GM19467 (cell line): Measurements from ENCODE around the gene LANCL2.

Source experiments
- ATAC-seq: cut with Tn5 transposase; IDR thresholded peaks from one replicate; pipeline ENCODE4 v1.9.1; 2021; ENCODE audit warnings: mild to moderate bottlenecking, moderate library complexity; ENCODE audit not compliant: unreplicated experiment

Gene LANCL2

DNA sequence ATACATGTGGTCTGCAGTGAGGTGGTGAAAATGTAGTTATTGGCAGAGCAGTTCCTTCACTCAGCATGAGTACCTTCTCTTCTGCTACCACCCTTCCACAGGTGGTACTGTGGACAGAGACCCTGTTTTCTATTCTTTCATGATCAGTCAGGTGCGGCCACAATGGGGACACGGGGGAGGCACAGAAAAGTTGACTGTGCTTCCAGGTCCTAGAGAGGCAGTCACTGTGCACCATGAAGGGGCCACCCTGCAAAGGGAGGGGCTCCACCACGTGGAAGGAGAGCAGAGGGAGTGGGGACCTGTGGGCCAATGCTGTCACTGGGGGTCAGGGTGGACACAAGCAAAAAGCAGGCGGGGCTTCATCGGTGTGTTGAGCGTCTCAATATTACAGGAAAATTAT, 3.6 kb upstream of the LANCL2 start:
- no peak for ATAC-seq

DNA sequence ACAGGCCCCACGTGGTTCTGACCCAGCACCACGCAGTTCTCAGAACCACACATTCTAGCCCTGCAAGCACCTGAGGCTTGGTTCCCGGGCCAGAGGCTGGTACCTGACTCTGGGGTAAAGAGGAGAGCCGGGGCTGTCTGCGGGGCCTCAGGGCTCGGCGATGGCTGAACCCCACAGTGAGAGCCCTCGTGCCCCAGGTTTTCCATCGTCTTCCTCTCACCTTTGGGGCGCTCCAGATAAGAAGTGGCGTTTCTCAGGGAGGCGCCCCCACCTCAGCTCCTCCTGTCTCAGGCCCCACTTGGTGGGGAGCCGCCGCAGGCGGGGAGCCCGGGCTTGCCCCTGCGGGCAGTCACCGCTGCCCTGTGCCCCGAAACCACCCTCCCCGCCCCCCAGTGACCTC, 2.2 kb upstream of the LANCL2 start:
- no peak for ATAC-seq

DNA sequence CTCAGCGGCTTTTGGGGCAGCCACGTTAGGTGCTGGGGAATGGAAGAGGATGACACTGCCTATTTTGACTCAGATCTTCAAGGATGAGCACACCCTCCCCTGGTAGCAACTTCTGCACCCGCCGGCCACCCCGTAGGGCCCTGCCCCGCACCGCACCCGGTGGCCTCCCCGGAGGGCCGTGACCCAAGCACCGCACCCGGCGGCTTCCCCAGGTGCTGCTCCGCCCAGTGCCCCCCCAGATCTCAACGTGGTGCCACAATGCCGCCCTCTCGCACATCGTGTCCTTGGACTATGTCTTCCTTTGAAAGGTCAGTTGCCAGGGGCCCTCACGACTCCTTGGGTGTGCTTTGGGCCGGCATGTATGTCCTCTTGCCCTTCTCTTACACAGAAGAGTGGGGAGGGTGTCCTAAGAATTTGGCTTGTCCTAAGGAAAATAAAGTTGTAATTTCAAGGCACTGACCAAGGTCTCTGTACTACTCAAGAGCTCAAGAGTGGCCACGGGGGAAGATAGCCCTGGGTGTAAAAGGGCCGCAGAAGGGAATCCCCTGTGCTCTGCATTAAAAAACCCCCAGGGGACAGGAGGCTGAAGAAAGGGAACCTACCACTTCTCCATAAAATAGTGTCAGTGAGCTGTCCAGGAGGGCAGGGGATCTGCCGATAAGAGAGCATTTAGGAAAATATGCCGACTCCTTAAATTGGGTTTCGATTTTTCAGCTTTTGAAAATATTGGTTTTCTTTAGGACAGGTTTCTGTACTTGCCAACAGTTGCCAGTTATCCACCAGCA, 1.6 kb upstream of the LANCL2 start:
- no peak for ATAC-seq

DNA sequence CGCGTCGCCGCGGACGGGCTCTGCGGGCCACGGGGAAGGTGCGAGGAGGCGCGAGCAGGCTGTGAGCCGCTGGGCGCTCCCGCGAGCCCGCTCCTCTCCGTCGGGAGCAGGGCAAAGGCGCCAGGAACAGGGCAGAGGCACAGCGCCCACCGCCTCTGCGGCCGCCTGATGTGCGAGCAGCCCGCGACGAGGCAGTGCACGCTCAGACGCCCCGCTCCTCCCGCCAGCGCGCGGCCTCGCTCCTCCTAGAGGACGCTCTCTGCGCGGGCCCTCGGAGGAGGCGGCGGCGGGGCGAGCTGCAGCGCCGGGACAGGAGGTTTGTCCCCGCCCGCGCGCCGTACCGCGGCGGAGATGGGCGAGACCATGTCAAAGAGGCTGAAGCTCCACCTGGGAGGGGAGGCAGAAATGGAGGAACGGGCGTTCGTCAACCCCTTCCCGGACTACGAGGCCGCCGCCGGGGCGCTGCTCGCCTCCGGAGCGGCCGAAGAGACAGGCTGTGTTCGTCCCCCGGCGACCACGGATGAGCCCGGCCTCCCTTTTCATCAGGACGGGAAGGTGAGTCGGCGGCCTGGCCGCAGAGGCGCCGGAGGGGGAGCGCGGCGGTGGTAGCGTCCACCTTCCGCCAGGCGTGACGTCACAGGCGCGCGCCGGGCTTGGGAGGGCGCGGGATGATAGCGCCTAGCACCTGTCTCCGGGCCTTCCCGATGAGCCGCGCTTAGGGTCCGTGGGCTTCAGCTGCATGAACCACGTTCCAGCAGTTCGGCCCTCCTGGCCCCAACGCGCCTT, 731 bp downstream of the LANCL2 start:
- peak; percentile 85 for ATAC-seq

DNA sequence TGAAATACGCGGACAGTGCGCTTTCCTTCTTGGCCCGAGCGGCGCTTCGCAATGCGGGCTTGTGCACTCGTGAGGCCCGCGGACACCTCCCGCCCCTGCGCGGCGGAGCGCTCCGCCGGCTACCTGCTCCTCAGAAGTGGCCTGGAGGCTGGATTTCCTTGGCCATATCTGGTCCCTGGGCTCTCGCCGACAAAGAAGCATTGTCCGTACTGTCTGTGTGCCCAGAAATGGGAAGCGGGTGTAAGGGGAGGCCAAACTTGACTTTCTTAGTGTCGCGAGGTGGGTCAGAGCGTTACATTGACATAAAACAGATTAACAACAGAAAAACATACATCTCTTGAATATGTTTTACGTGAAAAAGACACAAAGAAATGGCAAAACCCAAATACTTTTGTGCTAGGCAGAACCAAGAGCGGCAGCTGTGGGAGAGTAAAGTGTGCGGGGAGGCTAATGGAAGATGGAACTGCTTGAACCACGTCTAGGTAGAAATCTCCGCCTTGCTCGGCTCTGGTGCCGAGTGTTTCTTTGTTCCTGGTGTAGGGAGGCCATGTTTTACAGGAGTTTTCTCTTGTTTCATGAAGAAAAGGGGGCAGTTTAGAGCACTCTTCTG, 1.4 kb downstream of the LANCL2 start:
- ATAC-seq = peak; percentile 6

DNA sequence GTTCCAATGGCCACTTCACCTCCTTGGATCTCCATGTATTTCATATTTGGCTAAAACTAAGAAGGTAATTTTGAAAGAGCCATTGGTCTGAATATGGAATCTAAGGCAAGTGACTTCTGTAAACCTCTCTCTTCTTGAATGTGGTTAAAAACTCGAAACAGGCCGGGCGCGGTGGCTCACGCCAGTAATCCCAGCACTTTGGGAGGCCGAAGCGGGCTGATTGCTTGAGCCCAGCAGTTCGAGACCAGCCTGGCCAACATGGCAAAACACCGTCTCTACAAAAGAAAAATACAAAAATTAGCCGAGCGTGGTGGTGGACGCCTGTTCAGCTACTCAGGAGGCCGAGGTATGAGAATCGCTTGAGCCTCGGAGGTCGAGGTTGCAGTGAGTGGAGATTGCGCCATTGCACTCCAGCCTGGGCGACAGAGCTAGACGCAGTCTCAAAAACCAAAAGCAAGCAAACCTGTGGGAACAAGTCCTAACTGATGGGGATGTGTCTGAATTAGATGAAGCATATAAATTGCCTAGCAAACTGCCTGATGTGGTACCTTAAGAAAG, 2.2 kb downstream of the LANCL2 start:
- ATAC-seq = no peak

DNA sequence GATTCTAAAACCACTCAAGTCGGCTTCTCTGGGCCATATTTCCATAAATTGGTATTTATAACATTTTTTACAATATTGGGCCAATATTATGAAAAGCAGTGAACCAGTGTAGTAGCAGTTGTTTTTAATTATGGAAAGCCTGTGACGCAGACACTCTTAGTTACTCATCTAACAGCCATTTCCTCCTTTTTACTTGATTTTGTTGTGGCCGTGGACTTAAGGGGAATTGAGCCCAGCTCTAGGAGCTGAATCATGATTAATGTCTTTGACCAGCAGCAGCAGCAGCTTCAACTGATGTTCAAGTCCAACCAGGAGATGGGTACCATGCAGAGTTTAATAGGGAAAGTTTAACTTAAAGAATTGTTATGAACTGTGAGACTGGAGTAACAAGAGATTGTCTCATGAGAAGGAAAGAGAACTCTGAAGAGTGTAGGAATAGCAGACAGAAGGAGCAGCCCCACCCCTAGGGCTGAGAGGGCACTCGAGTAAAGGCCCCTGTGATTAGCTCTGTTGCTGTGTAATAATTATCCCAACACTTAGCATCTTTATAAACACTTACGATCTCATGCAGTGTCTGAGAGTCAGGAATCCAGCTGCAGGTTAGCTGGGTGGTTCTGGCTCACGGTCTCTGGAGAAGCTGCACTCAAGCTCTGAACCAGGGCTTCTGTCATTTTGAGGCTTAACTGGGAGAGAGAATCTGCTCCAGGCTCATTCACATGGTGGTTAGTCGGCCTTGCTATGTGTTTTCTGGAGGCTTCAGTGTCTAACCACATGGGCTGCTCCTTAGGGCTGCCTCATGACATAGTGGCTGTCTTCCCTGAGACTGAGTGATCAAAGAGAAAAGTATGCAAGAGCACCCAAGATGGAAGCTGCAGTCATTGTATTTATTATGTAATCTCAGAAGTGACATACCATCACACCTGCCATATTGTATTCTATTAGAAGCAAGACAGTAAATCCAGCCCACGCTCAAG, 4.6 kb downstream of the LANCL2 start:
- ATAC-seq = no peak

DNA sequence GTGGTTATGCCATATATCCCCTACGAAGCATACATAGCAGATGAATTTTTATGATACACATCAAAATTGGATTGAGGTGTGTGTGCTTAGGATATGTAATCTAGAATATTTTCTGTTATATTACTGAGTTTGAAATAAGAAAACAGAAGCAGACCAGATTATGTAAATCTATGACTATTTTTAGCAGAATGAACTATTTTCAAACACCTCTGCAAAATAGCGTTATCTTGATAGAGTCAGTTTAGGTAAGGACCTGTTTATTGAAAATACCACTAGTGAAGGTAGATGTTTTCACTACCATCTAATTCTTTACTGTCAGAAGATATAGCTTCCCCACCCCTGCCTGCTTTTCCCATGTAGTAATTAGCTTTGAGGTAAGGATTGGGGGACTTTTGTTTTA, 9.1 kb downstream of the LANCL2 start:
- ATAC-seq = no peak

DNA sequence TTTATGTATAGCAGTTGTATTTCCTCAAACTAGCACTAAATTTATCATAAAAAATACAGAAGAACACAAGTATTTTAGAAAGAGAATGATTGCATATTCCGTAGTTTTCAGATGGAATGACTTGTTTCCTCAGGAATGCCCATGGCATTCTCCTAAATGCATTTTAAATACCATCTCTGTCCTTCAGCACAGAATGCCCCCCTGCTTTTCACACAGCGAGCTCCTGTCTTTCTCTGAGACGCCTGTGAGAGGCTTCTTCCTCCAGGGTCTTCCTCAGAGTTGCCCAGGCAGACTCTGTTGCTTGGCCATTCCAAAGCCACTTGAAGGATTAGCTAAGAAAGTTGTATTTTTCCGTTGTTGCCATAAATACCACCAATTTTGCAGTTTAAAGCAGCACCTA, 10.1 kb downstream of the LANCL2 start:
- no peak for ATAC-seq

DNA sequence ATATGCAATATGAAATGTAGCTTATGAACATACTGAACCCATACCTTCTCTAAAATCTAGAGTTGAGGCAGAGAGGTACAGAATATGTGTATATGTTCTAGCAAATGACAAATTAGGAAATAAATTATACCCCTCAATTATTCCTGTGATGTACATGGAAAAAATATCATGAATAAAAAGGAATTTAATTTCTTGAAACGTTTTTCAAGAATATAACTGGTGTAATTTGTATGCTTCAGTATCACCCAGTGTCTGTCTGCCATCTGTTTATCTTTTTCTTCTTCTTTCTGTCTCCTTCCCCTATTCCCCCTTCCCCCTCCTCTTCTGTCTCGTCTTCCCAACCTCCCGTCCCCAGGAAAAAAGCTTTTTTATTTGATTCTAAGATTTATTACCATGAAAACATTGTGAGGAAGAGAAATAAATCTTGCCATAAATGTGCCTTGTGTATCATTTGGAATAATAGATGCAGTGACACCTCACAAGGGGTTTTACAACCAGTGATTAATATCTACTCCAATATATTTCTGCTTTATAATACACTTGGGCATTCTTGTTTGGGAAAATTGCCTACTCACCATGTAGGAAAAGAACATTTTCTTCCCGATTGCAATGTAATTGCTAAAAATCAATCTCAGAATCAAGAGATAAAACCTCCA, 12.2 kb downstream of the LANCL2 start:
- no peak for ATAC-seq

DNA sequence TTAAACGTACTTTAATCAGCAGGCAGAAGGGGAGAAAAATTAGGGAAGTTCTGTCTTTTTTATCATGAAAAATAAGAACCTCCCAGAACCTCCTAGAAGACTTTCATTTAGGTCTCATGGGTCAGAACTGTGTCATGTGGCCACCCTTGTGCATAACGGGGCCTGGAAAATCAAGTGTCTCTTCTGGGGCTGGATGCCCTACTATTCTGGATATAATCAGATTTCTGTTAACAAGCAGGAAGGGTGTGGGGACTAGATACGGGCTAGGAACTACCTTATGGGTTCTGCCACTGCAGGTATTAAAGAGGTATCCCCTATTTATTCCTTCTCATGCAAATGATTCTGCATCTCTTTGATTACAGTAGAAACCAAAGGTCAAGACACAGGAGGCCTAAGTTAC, 14.1 kb downstream of the LANCL2 start:
- no peak for ATAC-seq

DNA sequence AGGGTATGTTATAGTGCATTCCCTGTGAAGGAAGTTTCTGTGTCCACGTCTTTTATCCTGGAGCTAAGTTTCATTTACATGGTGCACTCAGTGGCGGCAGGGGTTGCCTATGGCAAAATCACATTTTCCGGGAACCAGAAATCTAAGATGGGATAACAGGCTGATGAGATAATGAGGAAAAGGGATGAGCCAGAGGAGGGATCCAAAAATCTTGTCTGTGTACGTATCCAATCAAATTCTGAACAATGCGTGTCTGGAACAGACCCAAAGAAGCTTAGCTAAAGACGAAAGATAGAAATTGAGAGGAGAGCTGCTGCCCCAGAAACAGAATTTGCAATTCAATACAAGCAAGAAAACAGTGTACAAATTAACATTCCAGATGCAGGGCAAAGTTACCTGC, 16.1 kb downstream of the LANCL2 start:
- ATAC-seq = no peak

DNA sequence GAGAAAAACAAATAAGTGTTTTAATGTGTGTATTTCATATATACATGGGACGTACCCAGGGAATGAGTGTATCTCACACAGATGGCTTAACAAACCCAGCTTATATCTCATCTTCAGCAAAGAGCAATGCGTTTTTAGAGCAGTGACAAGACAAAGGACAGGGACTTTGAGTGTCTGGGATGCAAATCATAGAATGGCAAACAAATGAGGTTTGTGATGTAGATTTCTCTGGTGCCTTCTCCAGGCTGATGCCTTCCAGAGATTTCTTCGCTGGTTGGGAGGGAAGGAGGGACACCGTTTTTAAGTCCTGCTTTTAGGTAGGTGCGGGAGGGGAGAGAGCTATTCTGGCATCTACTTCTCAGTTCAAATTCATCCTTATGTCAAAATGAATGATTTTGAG, 16.6 kb downstream of the LANCL2 start:
- ATAC-seq = no peak

DNA sequence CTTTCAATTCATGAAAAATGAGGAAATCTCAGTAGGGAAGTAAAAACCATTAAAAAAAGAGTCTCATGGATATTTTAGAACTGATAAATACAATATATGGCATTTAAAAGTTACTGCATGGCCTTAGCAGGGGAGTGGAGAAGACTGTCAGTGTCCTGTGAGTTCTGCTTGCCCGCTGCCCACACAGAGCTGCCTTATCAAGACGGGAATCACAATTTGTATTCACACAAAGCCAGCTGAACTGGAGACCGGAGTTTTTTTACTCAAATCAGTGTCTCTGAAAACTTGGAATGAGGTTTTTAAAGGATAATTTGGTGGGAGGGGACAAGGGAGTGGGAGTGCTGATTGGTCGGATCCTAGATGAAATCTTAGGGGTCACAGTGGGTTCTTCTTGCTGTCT, 17.1 kb downstream of the LANCL2 start:
- no peak for ATAC-seq

DNA sequence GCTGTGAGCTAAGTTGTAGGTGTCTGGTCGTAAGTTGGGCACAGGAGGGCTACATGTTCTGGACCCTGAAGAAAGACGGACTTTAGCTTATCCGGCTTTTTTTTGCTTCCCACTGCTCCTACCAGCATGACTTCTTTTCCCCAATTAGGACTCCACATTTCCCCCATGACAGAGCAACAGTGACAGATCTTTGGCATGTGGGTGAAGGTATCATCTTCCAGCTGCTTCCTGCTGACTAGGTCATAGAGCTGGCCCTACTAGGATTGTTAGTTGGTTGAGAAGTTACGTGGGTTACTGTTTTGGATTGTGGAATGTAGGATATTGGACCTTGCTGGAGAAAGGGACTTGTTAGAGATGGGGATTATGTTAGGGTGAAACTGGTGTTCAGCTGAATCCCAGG, 21.4 kb downstream of the LANCL2 start:
- no peak for ATAC-seq

DNA sequence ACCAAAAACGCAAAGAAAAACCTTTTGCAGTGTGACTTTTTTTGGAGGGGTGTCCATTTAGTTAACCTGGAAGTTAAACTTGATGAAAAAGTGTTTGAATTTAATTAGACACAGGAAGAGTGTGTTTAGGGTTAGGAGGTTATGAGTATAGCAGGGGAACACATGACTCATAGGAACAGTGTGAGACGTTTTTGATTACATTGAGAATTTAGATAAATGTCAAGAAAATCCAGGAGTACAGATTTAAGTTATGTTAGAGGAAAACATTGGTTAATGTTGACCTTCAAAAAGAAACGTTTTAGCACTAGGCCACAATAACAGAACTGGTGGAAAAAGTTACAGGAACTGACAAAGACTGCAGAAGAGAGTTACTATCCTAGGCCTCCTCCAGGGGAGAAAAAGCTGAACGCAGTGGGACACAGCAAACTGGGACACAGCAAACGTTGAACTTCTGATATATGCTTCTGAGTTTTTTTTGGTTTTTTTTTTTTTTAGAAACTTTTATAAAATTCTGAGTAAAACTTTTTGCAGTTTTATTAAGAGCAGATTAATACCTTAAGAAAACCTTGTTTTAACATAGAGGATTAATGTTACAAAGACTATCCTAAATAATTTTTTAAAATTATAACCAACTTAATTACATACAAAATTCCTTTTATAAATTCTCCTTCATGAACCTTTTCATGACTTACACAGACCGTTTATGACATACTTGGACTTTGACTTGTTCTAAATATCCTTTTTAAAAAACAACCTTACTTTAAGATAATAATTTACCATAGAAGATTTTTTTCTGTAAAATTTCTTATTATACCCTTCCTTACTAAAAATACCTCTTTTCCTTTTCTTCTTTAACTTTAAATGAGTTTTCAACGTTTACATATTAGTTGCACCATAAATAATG, 22.2 kb downstream of the LANCL2 start:
- ATAC-seq = no peak

DNA sequence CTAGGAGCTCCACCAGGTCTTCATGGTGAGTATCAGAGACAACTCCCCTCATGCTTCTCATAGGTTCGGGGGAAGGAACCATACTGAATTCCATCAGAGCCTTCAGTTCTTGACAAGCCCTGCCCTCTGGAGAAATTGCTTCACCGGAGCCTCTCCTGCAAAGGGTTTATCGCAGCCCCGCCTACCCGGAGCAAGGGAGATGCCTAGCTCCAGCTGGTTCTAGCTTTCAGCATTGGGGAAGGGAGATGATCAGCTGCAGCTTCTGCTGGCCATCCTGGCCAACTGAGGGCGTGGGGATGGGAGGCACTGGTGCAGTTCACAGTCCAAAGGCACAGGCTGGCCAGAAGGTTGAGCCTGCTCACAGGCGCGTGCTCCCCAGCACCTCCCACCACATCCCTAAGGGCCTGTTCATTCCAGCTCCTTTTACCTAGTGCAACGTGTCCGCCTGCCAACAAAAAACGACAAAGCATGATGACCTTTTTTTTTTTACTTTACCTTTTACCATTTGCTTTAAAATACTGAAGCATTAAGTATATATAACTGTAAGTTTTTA, 31.2 kb downstream of the LANCL2 start:
- ATAC-seq = no peak

DNA sequence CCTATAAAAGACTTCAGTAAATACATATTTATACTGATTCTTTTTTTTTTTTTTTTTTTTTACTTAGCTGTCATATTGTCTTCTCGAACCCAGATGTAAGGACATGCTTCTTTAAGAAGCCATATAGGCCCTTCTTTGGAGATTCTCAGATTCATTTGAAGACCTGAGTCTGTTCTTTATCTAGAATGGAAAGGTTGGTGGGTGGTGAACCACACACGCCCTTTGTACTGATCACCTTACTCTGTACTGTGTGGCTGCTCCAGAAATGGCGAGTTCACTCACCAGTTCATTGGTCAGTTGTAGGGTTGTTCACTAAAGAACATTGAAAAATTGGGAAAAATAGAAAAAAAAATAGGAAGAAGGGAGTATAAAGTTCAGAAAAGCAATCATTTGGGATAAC, 32.5 kb downstream of the LANCL2 start:
- no peak for ATAC-seq

DNA sequence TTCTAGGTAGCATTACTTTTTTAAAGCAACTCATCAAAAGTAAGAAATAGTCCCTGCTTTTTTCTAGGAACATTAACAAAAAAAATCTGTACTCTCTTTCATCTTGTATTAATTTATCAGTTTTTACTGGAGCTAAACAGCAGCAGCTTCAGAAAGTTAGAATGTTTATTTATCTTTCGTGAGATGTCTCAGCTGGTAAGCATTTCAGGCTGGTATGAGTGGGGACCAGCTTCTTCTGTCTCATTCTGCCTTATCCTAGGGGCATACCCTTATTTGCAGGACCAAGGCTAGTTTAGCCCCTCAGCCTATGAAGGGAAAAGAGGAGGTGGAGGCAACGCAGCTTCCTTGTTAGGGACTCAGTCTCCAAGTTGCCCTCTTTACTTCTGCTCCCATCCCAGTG, 35.1 kb downstream of the LANCL2 start:
- ATAC-seq = no peak
